MM.1S (cell line): ENCODE results near the gene SLCO3A1.

Experiments
- DNase-seq: peaks from one replicate; pipeline ENCODE4 v3.0.0-alpha.2; 2015
- H2AFZ ChIP-seq: fragments of 300-600 bp; sonication (generic); 2 replicates; pipeline ENCODE4 v1.6.0; 2016; ENCODE audit warnings: antibody characterized with exemption, low read length
- H3F3A ChIP-seq: fragments of 300-600 bp; sonication (generic); 2 replicates; pipeline ENCODE4 v1.6.1; 2016; ENCODE audit warnings: mild to moderate bottlenecking, antibody characterized with exemption, low read length, moderate library complexity, mixed read lengths; ENCODE audit not compliant: insufficient read depth
- H3K27ac ChIP-seq: fragments of 300-600 bp; sonication (generic); 2 replicates; pipeline ENCODE4 v1.5.1; 2016; ENCODE audit warnings: mild to moderate bottlenecking, low read length
- H3K27me3 ChIP-seq: fragments of 300-600 bp; sonication (generic); replicated peaks from 2 replicates; pipeline ENCODE4 v1.6.0; 2016; ENCODE audit warnings: low read length; ENCODE audit not compliant: insufficient read depth
- H3K36me3 ChIP-seq: fragments of 300-600 bp; sonication (generic); replicated peaks from 2 replicates; pipeline ENCODE4 v1.6.1; 2016; ENCODE audit warnings: mild to moderate bottlenecking, low read length, mixed read lengths; ENCODE audit not compliant: insufficient read depth
- H3K4me1 ChIP-seq: fragments of 300-600 bp; sonication (generic); 2 replicates; pipeline ENCODE4 v1.6.1; 2016; ENCODE audit warnings: low read length, mixed read lengths
- H3K4me2 ChIP-seq: fragments of 300-600 bp; sonication (generic); 2 replicates; pipeline ENCODE4 v1.6.0; 2016; ENCODE audit warnings: low read depth, low read length
- H3K4me3 ChIP-seq: fragments of 300-600 bp; sonication (generic); 2 replicates; pipeline ENCODE4 v1.5.1; 2016; ENCODE audit warnings: low read length, mixed read lengths
- H3K79me2 ChIP-seq: fragments of 300-600 bp; sonication (generic); 2 replicates; pipeline ENCODE4 v1.6.1; 2016; ENCODE audit warnings: mixed run types, low read length, mixed read lengths
- H3K9ac ChIP-seq: fragments of 300-600 bp; sonication (generic); 2 replicates; pipeline ENCODE4 v1.6.1; 2016; ENCODE audit warnings: low read length, mixed read lengths
- H3K9me2 ChIP-seq: fragments of 300-600 bp; sonication (generic); replicated peaks from 2 replicates; pipeline ENCODE4 v1.6.1; 2016; ENCODE audit warnings: mild to moderate bottlenecking, low read length, mixed read lengths; ENCODE audit not compliant: insufficient read depth
- H3K9me3 ChIP-seq: fragments of 300-600 bp; sonication (generic); replicated peaks from 2 replicates; pipeline ENCODE4 v1.6.1; 2016; ENCODE audit warnings: mild to moderate bottlenecking, low read length, mixed read lengths; ENCODE audit not compliant: insufficient read depth
- H4K20me1 ChIP-seq: fragments of 300-600 bp; sonication (generic); 2 replicates; pipeline ENCODE4 v1.6.1; 2016; ENCODE audit warnings: mild to moderate bottlenecking, low read length, moderate library complexity, mixed read lengths; ENCODE audit not compliant: insufficient read depth
- CTCF ChIP-seq: fragments of 300-600 bp; sonication (generic); IDR thresholded peaks from 2 replicates; pipeline ENCODE4 v1.5.1; 2016; ENCODE audit warnings: antibody characterized with exemption, low read length, mixed read lengths
- EZH2 ChIP-seq: fragments of 300-600 bp; sonication (generic); optimal IDR thresholded peaks from 2 replicates; pipeline ENCODE3; 2017; ENCODE audit warnings: low read depth, mild to moderate bottlenecking, antibody characterized with exemption, low read length, mixed read lengths
- EZH2phosphoT487 ChIP-seq: fragments of 300-600 bp; sonication (generic); IDR thresholded peaks from 2 replicates; pipeline ENCODE4 v1.6.1; 2018; ENCODE audit warnings: antibody characterized with exemption, low read length

Gene SLCO3A1

GRCh38 chr15:92184142-92184541 lies 330.6 kb downstream of the SLCO3A1 start:
- Histone ChIP-seq H3K4me2 (no peak overlapping the region), H4K20me1 (no peaks in the 10 kb centered on the region), H3K36me3 (no peaks in the 10 kb centered on the region), H3K9me3 (no peaks in the 10 kb centered on the region), H3K4me3 (no peak overlapping the region), H3K4me1 (no peaks in the 10 kb centered on the region), H3F3A (no peaks in the 10 kb centered on the region), H3K9ac (no peak overlapping the region), H3K27me3 (no peaks in the 10 kb centered on the region), H3K9me2 (no peaks in the 10 kb centered on the region), H3K27ac (no peak overlapping the region), H3K79me2 (no peaks in the 10 kb centered on the region), H2AFZ (no peak overlapping the region)
- TF ChIP-seq CTCF (no peak), EZH2phosphoT487 (no peak), EZH2 (no peak)
- DNase-seq: no peak

GRCh38 chr15:92184679-92185230 lies 331.2 kb downstream of the SLCO3A1 start:
- no peaks in the 10 kb centered on the region for H3K4me1 ChIP-seq
- H3F3A ChIP-seq: no peaks in the 10 kb centered on the region
- H3K9me3 ChIP-seq: no peaks in the 10 kb centered on the region
- no peak overlapping the region for H3K4me2 ChIP-seq
- no peak overlapping the region for H3K4me3 ChIP-seq
- no peaks in the 10 kb centered on the region for H3K9me2 ChIP-seq
- H3K27me3 ChIP-seq: no peaks in the 10 kb centered on the region
- H3K9ac ChIP-seq: no peak overlapping the region
- H2AFZ ChIP-seq: no peak overlapping the region
- TF ChIP-seq EZH2phosphoT487: no peak
- no peak for TF ChIP-seq CTCF
- no peak for TF ChIP-seq EZH2
- H4K20me1 ChIP-seq: no peaks in the 10 kb centered on the region
- no peak overlapping the region for H3K27ac ChIP-seq
- no peak for DNase-seq
- no peaks in the 10 kb centered on the region for H3K36me3 ChIP-seq
- no peaks in the 10 kb centered on the region for H3K79me2 ChIP-seq

GRCh38 chr15:92187975-92188374 lies 334.5 kb downstream of the SLCO3A1 start:
- H3K36me3 ChIP-seq: no peaks in the 10 kb centered on the region
- no peak overlapping the region for H3K27ac ChIP-seq
- no peaks in the 10 kb centered on the region for H3K79me2 ChIP-seq
- H2AFZ ChIP-seq: no peak overlapping the region
- no peaks in the 10 kb centered on the region for H3F3A ChIP-seq
- H3K9ac ChIP-seq: no peak overlapping the region
- no peak overlapping the region for H3K4me3 ChIP-seq
- DNase-seq: no peak
- H3K27me3 ChIP-seq: no peaks in the 10 kb centered on the region
- H3K9me2 ChIP-seq: no peaks in the 10 kb centered on the region
- H3K4me2 ChIP-seq: no peak overlapping the region
- TF ChIP-seq EZH2phosphoT487 (no peak), CTCF (no peak), EZH2 (no peak)
- H3K9me3 ChIP-seq: no peaks in the 10 kb centered on the region
- H4K20me1 ChIP-seq: no peaks in the 10 kb centered on the region
- no peaks in the 10 kb centered on the region for H3K4me1 ChIP-seq
